ENCODE results near the gene EFCAB11. TPM values are rescaled to one million over a fixed set of nuclear protein-coding genes. Genes with fewer than 3 reads are reported as not detected.

The EFCAB11 gene
- total and polyA plus RNA-seq, 2 of the 4 experiments (the other 2 are of a cell fraction): 2.2 to 5.3 TPM

- peak overlapping the region; percentile 79 for H4K91ac ChIP-seq (ENCODE audit: insufficient read depth, low read depth, low read length)
- H3K14ac ChIP-seq (replicated peaks; ENCODE audit: low read depth, low read length): no peak overlapping the region
- H2BK20ac ChIP-seq (ENCODE audit: low read depth, low read length): peak overlapping the region; percentile 82
- H3K4ac ChIP-seq (ENCODE audit: low read depth, low read length): no peak overlapping the region
- peaks cover 8% of the 10 kb centered on the region for H3K4me1 ChIP-seq (ENCODE audit: control insufficient read depth, insufficient read depth, low read length)
- no peak for TF ChIP-seq POLR2A (IDR thresholded peaks at IDR 0.05; ENCODE audit: low read depth, low read length)
- no peak for TF ChIP-seq CEBPB (IDR thresholded peaks at IDR 0.05; ENCODE audit: low read depth, low read length)
- no peak for TF ChIP-seq MAFK (IDR thresholded peaks at IDR 0.05; ENCODE audit: low read depth, low read length)
- TF ChIP-seq, protein P1, sequence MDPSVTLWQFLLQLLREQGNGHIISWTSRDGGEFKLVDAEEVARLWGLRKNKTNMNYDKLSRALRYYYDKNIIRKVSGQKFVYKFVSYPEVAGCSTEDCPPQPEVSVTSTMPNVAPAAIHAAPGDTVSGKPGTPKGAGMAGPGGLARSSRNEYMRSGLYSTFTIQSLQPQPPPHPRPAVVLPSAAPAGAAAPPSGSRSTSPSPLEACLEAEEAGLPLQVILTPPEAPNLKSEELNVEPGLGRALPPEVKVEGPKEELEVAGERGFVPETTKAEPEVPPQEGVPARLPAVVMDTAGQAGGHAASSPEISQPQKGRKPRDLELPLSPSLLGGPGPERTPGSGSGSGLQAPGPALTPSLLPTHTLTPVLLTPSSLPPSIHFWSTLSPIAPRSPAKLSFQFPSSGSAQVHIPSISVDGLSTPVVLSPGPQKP (IDR thresholded peaks at IDR 0.05; ENCODE audit: borderline replicate concordance, low read depth, low read length): no peak
- TF ChIP-seq NFE2L2 (IDR thresholded peaks at IDR 0.05; ENCODE audit: low read depth, low read length): no peak
- TF ChIP-seq FOS (IDR thresholded peaks at IDR 0.05; ENCODE audit: low read depth, low read length): no peak
- no peak for TF ChIP-seq SMC3 (IDR thresholded peaks at IDR 0.05; ENCODE audit: low read depth, low read length)
- no peak for TF ChIP-seq MAZ (IDR thresholded peaks at IDR 0.05; ENCODE audit: borderline replicate concordance, low read depth, low read length)
- TF ChIP-seq, protein P2, sequence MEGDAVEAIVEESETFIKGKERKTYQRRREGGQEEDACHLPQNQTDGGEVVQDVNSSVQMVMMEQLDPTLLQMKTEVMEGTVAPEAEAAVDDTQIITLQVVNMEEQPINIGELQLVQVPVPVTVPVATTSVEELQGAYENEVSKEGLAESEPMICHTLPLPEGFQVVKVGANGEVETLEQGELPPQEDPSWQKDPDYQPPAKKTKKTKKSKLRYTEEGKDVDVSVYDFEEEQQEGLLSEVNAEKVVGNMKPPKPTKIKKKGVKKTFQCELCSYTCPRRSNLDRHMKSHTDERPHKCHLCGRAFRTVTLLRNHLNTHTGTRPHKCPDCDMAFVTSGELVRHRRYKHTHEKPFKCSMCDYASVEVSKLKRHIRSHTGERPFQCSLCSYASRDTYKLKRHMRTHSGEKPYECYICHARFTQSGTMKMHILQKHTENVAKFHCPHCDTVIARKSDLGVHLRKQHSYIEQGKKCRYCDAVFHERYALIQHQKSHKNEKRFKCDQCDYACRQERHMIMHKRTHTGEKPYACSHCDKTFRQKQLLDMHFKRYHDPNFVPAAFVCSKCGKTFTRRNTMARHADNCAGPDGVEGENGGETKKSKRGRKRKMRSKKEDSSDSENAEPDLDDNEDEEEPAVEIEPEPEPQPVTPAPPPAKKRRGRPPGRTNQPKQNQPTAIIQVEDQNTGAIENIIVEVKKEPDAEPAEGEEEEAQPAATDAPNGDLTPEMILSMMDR (conservative IDR thresholded peaks at IDR 0.05; ENCODE audit: low read depth, low read length): no peak
- TF ChIP-seq BHLHE40 (IDR thresholded peaks at IDR 0.05; ENCODE audit: low read depth, low read length): no peak
- TF ChIP-seq USF2 (IDR thresholded peaks at IDR 0.05; ENCODE audit: low read depth, low read length): no peak
- H2AK5ac ChIP-seq (ENCODE audit: low read depth, low read length): peak overlapping the region; percentile 56; the same call in 1 of the 2 replicates
- DNase-seq (no peak), ATAC-seq (ENCODE audit: low read depth) (no peak)
- peak overlapping the region; percentile 32; the same call in 1 of the 2 replicates for H4K5ac ChIP-seq (ENCODE audit: low read depth, low read length)
- H3K4me2 ChIP-seq (ENCODE audit: low read depth, low read length): no peak overlapping the region
- no peaks in the 10 kb centered on the region for H3K9me3 ChIP-seq (ENCODE audit: control insufficient read depth, insufficient read depth, low read length)
- ChIA-PET POLR2A (ENCODE audit: unreplicated experiment) (no interaction called here), CTCF (interaction anchor here (0.6 kb wide), 1 partner anchor 14 kb away, joined by 4 read pairs; no protein-coding TSS in a partner anchor)
- peak overlapping the region; percentile 36; the same call in 1 of the 2 replicates for H3K23ac ChIP-seq (ENCODE audit: low read depth, low read length)
- H3K79me1 ChIP-seq (ENCODE audit: low read depth in 1 of 2, low read length in 2 of 2): peaks cover 0 to 7% of the 10 kb centered on the region in 2 experiments; a peak in 1 of 4 replicates
- H3K36me3 ChIP-seq (ENCODE audit: control insufficient read depth, insufficient read depth, low read length): no peaks in the 10 kb centered on the region
- peaks cover 13% of the 10 kb centered on the region for H3K9me1 ChIP-seq (ENCODE audit: insufficient read depth, low read length)
- intact Hi-C loops (cut with micrococcal nuclease) (loop anchor here (5.0 to 10.0 kb wide), 2 partner anchors 100 to 197 kb away; no protein-coding TSS in a partner anchor), dilution Hi-C loops (cut with HindIII; ENCODE audit: low sequenced_read_pairs, unreplicated experiment) (no loop called here), in situ Hi-C loops (cut with MboI; ENCODE audit: low sequenced_read_pairs) (no loop called here)
- H3K9ac ChIP-seq (ENCODE audit: low read depth, low read length): no peak overlapping the region
- H3K56ac ChIP-seq (ENCODE audit: extremely low read depth, insufficient read depth, low read length): no peak overlapping the region
- WGBS, 2 experiments (ENCODE audit: extremely low coverage in 2 of 2, insufficient read length in 1 of 2): no CpG with 5 or more reads among the region's 5 CpGs
- H2AK9ac ChIP-seq (replicated peaks; ENCODE audit: low read depth, low read length, poor library complexity): no peak overlapping the region
- H4K20me1 ChIP-seq (ENCODE audit: insufficient read depth, low read length): no peaks in the 10 kb centered on the region
- H3K27ac ChIP-seq (ENCODE audit: insufficient read depth, low read length): no peak overlapping the region
- peak overlapping the region in 1 of 2 experiments; percentile 65; a peak in 3 of 4 replicates for H4K8ac ChIP-seq (ENCODE audit: low read depth in 2 of 2, low read length in 2 of 2)
- H2BK5ac ChIP-seq (ENCODE audit: low read depth, low read length, poor library complexity, severe bottlenecking): peak overlapping the region; percentile 64
- H2BK120ac ChIP-seq (ENCODE audit: low read depth, low read length): peak overlapping the region; percentile 94
- peak overlapping the region; percentile 86; the same call in 1 of the 2 replicates for H3K18ac ChIP-seq (ENCODE audit: low read depth, low read length)
- BruUV-seq (replicated peaks): no TSS peak
- H2AFZ ChIP-seq (replicated peaks; ENCODE audit: low read length, poor library complexity): no peak overlapping the region
- H2BK15ac ChIP-seq (ENCODE audit: low read depth, low read length): peak overlapping the region; percentile 80; the same call in 1 of the 3 replicates
- no peaks in the 10 kb centered on the region for H3K27me3 ChIP-seq (ENCODE audit: control insufficient read depth, insufficient read depth, low read length)
- no peak overlapping the region for H3K4me3 ChIP-seq (ENCODE audit: insufficient read depth, low read depth, low read length)
Measured at GRCh38 chr14:89811954-89812575, 142.5 kb downstream of the EFCAB11 start.
